Cardiac ventricle fibroblast (primary cell): ENCODE results near the gene SRPRA. TPM values are rescaled to one million over a fixed set of nuclear protein-coding genes. Genes with fewer than 3 reads are reported as not detected.

Experiments used
- total RNA-seq: library from RNA; depleted of rRNA; stranded (reverse); fragments of >200 nt; gene quantifications from 2 replicates; pipeline ENCODE4 v1.2.3, GENCODE V29; 2015

Gene SRPRA
- 70.4 and 76.1 TPM in 2 replicates for total RNA-seq

GRCh38 chr11:126268708-126269579 lies at the start of gene SRPRA, which contains the start of gene FOXRED1:
TSS of gene SRPRA (minus strand) at chr11:126268895. CDS start at chr11:126268804, 91 bp downstream.
TSS of gene FOXRED1 (plus strand) at chr11:126269154. CDS start at chr11:126269207, 53 bp downstream.

GRCh38 chr11:126303623-126304456 lies 35.1 kb upstream of the SRPRA start, which contains the start of gene DCPS:
TSS of gene DCPS (plus strand) at chr11:126304060. CDS start at chr11:126304081, 21 bp downstream.

GRCh38 chr11:126282736-126283591 lies 14.3 kb upstream of the SRPRA start, which contains the start of gene TIRAP:
TSS of gene TIRAP (plus strand) at chr11:126283093. CDS start at chr11:126290895, 7,802 bp downstream.

Other genes with a start within 250 kb of the SRPRA start
- 17.8 and 22.9 TPM in 2 replicates for gene CDON, start 206.0 kb downstream of the SRPRA start, total RNA-seq
- gene RPUSD4, start 57.2 kb downstream of the SRPRA start, total RNA-seq, result 17.9 and 19.1 TPM in 2 replicates
- gene FAM118B, start 57.1 kb downstream of the SRPRA start, total RNA-seq, result 12.3 and 14.7 TPM in 2 replicates
- gene FOXRED1, start 259 bp upstream of the SRPRA start, total RNA-seq, result 7.4 and 7.6 TPM in 2 replicates
- gene TIRAP, start 14.2 kb upstream of the SRPRA start, total RNA-seq, result 7.4 and 10.5 TPM in 2 replicates
- 14.5 and 17.9 TPM in 2 replicates for gene DCPS, start 35.2 kb upstream of the SRPRA start, total RNA-seq
- gene ST3GAL4, start 86.8 kb upstream of the SRPRA start, total RNA-seq, result 57.2 and 60.3 TPM in 2 replicates